GM19455 (cell line): ENCODE results near the gene CDH13.

Experiments used
- ATAC-seq: cut with Tn5 transposase; IDR thresholded peaks from one replicate; pipeline ENCODE4 v1.9.1; 2021; ENCODE audit not compliant: unreplicated experiment

CDH13 gene

GRCh38 chr16:82990155-82990554, 363.4 kb downstream of the CDH13 start:
- no peak for ATAC-seq

DNA sequence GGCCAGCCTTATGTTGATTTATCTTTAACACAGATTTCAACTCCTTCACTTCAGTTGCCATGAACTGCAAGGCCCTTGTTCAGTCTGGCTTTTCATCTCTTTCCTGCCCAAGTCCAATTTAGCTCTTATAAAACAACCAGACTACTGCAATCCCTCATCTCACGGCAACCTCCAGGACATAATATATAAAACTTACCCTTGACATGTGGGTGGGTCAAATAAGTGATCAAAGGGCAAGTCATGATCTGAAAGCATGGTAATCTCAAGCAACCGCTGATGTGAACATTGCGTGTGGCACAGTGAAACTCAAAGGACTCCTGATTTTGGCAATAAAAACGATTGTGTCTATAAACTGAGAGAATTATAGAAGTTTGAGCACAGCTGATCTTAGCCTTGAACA, 364.6 kb downstream of the CDH13 start:
- no peak for ATAC-seq

DNA sequence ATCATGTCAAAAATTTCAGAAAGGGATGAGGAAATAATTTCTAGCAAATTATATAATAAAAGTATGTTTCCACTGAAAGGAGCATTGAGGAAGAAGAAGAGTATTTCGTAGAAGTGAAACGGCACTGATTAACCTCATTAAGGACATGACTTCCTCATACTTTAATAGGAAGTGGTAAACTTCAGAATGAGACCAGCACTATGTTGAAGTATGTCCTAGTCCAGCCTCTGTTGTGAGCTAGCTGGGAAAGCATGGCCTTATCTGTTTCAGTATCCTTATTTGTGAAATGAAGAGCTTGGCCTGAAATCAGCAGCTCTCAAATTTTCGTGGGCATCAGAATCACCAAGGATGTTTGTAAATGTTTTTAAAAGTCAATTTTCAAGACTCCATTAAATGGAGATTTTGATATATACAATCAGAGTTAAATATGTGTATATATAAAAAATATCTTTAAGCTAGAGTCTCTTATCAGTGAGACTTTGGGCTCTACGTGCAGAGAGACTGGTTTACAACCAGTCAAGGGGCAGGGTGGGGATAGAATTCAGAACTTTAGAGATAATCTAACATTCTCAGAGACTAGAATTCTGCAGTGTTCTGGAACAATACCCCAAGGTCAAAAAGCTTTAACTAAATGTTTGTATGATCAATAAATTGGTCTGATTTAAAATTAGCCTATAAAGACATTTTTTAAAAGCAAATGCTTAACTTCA, 365.4 kb downstream of the CDH13 start:
- ATAC-seq, result no peak

DNA sequence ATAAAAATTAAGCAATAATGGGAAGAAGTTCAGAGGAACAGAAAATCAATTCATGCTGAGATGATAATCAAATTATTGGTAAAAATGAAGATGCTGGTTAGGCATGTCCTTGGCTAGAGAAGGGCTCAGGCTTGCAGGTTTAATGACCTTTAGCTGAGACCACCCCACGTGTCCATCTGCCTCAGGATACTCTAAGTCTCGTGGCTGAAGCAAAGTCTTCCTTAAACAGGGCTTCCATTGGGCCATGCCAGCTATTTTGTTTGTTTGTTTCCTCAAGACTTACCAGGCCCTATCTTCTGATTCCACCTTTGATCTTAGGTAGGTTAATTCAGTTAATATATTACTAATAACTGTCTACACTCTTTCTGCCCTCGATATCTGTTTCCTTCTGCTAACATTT, 366.0 kb downstream of the CDH13 start:
- ATAC-seq, result no peak

DNA sequence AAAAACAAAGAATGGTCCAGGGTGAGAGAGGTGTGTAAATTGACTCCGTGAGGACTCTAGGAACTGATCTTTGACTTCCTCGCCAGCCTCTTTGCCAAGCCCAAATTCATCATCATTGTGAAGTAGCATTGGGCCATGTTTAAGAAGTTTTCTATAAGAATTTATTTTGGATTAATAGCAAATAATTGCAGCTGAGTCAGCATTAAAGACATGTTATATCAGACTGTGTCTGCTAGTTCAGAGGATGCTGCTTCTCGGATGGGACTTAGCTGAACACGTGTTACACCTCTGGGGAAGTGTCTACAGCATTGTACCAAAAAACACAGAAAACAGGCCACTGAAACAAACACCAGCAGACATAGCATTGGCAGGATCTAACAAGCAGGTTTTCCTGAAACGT, 366.6 kb downstream of the CDH13 start:
- no peak for ATAC-seq

DNA sequence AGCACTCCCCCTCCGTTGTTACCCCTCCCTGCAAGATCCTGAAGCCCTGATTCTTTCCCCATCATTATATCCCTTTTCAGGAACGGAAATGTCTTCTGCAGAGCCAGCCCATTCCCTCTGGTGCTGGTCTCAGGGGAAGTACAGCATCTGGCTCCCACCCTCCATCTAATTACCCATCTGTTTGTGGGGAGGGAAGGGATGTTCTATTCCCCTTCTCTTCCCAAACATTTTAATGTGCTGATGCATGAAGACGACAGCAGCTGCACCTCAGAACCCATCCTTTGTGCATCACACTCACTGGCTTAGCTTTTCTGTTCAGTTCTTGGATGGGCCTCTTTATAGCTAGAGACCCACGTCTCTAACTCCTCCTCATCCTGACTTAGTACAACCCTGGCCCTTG, 367.2 kb downstream of the CDH13 start:
- no peak for ATAC-seq

DNA sequence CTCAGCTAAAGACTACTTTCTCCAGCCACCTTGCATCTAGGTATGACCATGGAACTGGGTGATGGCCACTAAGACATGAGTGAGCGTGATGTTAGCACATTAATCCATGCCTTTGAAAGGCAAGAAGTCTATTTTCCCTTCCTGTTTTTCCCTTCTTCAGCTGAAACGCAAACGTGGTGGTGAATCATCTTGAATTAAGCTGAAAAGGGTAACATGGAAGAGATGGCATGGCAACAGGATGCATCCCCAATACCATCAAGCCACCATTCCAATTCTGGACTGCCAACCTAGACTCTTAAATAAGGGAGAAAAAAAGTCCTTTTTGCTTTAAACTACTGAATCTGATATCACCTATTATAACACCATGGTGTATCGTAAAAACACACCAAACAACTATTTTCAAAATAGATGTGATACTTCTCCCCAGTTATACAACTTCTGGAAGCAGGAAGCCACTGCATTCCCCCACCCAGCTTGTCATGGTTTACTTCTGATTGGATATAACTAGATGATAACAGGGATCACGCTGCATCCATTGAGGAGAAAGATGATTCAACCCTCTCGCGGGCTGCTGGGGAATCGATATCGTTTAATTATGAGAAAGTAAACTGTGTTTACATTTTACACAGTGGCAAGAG, 368.6 kb downstream of the CDH13 start:
- ATAC-seq, result no peak

DNA sequence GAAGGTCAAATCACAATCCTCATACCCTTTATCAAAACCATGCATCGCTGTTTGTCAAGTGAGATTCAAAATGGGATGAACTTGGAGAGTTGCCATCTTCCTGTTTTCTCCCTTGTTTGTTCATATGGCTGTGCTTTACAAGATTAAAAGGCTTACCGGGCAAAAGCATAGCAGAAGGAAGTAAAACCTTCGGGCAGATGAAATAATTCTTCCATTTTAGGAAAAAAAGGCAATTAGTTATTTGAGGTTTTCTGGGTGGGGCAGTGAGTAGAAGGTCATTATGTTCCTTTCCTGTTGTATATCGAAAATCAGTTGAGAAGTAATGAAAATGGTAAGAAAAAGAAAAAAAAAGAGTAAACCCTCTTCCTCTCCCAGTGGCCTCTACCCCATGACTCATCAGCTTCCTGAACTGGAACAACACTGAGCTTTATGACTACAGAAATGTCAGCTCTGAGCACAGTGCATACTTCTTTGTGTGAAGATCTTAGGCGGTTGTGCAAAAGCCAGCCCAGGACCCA, 369.2 kb downstream of the CDH13 start:
- no peak for ATAC-seq

DNA sequence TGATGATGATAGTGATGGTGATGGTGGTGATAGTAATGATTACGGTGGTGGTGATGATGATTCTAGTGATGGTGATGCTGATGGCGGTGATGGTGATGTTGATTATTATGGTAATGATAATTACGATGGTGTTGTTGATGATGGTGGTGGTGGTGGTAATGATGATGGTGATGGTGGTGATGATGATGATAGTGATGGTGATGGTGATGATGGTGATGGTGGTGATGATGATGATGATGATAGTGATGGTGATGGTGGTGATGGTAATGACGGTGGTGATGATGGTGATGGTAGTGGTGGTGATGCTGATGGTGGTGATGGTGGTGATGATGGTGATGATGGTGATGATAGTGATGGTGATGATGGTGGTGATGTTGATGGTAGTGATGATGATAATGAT, 370.0 kb downstream of the CDH13 start:
- ATAC-seq, result no peak

- no peak for ATAC-seq
Measured at GRCh38 chr16:82999711-83000110, 372.9 kb downstream of the CDH13 start.

DNA sequence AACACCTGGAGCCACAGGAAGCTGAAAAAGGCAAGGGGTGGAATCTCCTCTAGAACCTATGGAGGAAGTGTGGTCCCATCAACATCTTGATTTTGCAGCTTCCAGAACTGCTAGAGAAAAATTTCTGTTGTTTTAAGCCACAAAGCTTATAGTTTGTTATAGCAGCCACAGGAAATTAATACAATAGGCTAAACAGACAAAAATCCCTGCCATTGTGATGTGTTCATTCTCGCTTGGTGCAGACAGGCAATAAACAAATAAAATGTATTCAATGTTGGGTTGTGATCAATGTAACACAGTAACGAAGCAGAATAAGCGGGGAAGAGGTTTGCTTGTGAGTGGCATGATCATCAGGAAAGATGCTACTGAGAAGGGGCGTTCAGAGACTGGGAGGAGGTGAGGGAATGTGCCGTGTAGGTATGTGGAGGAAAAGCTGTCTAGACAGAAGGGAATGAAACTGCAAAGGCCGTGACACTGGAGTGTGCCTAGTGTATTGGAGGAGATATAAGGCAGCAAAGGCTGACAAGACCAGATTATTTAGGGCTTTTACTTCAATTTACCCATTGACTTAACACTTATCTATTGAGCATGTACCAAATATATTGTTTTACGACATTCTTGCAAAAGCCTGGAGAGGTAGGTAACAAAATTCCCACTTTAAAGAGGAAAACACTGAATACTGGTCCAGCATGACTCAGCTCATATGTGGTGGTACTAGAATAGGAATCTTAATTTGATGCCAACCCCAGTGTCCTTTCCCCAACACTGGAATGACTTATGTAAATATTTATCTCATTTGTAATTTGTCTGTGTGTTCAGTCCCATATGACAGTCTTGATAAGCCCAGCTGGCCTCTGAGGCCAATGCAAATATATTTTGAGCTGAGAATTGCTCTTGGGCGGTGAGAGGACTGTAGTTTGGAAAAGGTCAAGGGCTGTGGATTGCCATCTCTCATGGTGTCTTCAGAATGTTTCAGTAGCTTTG, 375.9 kb downstream of the CDH13 start:
- ATAC-seq, result no peak

GRCh38 chr16:83004868-83005652, 378.3 kb downstream of the CDH13 start:
- no peak for ATAC-seq

DNA sequence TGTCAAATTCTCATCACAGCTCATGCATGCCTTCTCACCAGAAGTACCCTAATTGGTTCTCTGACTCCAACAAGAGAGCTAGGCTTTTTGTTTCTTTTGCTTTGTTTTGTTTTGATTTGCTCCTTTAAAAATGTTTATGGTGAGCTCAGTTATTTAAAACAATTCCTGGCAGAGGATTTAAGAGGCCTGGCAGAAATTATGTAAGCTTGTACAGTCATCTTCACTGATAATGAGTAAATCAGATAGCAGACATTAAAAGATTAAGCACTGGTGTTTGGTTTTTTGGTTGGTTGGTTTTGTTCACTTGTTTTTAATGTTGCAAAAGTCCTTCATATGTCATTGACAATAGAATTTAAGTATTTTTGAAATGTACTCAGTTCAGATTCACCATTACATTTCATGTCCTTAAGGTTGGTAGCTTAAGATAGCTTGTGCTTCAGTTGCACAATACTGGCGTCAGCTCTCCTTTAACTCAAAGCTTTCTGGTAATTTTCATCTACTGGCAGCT, 378.9 kb downstream of the CDH13 start:
- ATAC-seq, result no peak

DNA sequence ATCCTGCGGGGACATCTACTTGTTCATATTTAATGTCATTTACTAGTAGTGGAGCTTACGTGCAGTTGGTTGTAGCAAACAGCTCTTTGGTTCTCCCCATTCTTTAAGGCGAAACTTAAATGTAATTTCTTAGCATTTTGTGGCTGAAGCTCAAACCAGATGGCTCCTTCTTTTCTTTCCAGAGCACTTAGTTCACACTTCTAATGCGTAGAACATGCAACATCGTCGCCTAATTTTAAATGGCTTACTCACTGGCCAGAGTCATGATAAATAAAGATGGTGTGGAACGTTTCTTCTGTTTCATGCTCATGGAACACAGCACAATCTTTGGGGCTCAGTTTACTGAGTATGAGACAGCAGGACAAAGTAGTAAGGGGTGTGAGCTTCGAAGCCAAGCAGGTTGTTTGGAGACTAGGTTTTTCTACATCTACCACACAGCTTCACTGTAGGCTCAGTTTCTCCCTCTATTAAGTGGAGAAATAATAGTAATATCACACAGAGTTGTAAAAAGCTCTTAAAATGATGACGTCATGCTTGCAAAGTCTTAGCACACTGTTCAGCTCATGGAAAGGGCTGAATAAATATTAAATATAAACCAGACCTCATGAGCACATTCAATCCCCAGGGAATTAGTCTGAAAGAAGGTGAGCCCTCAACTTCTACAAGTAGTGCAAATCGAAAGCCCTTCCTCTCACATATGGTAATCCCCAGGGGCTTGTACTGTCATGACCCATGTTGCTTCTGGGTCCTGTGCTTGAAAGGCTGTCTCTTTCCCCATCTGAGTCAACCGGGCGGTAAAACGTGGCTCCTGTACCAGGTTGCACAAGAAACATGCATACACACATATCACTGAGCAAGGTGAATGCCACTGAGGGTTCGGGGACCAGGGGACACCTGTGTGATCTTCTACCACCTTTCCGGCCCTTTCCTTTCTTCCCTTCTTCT, 384.3 kb downstream of the CDH13 start:
- ATAC-seq, result no peak

DNA sequence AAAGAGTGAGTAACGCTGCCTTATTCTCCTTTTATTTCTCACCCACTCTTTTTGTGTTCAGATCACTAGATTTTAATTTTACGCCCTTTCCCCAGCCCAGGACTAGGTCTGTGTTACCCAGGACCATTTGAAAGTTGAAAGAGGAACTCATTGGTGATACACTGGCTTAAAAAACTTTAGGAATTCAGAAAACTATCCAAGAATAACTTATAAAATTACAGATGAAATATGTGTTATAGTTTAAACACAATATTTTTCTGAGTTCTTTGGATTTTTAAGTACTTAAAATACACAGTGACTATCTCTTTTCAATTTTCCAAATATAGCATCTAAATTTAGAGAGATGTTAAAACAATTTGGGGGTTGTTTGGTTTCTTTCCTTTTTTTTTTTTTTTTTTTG, 385.2 kb downstream of the CDH13 start:
- ATAC-seq, result no peak

- ATAC-seq, result no peak
Measured at GRCh38 chr16:83013071-83013470, 386.3 kb downstream of the CDH13 start.

GRCh38 chr16:83019963-83020362, 393.2 kb downstream of the CDH13 start:
- no peak for ATAC-seq

GRCh38 chr16:83021045-83021444, 394.3 kb downstream of the CDH13 start:
- ATAC-seq, result no peak

DNA sequence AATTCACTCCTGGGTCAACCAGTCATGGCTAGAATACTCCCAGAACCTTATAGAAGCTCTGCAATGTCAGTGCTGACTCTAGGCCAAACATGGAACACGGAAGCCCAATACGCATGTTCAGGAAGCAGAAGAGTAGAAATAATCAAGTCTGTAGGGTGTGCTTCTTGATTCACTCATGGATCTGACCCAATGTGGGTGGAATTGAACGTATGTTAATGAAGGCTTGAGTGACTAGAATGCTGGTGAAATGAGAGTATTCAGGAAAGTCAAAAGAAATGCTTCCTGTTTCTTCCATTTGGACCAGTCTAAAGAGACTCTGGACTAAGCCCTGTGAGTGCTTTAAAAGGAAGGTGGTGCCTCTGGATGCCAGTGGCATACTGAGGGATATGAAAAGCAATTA, 395.0 kb downstream of the CDH13 start:
- no peak for ATAC-seq
